Astrocyte (in vitro differentiated cells and primary cell): Measurements from ENCODE around the gene ZGPAT. TPM values are rescaled to one million over a fixed set of nuclear protein-coding genes. Genes with fewer than 3 reads are reported as not detected.

Experiments used
- DNase-seq: peaks from one replicate; pipeline ENCODE4 v3.0.0-alpha.2; 2010; ENCODE audit warnings: low read depth
- FAIRE-seq: peaks from 2 replicates; lab custom pipeline; 2011; peaks lifted over from hg19 to GRCh38; lab: Jason Lieb, UNC
- H2AFZ ChIP-seq: 2 replicates; pipeline ENCODE4 v1.6.0; 2012; ENCODE audit warnings: low read depth, low read length, inconsistent platforms
- H3K27ac ChIP-seq: 2 replicates; pipeline ENCODE4 v1.5.1; 2011; ENCODE audit warnings: low read depth, low read length, inconsistent platforms
- H3K27me3 ChIP-seq: 2 replicates; pipeline ENCODE4 v1.6.0; 2011; ENCODE audit warnings: low read length, inconsistent platforms; ENCODE audit not compliant: insufficient read depth
- H3K36me3 ChIP-seq: 2 replicates; pipeline ENCODE4 v1.5.1; 2011; ENCODE audit warnings: low read length, inconsistent platforms; ENCODE audit not compliant: insufficient read depth
- H3K4me1 ChIP-seq: 2 replicates; pipeline ENCODE4 v1.5.1; 2011; ENCODE audit warnings: low read length, inconsistent platforms; ENCODE audit not compliant: insufficient read depth
- H3K4me2 ChIP-seq: 2 replicates; pipeline ENCODE4 v1.6.0; 2012; ENCODE audit warnings: low read length, inconsistent platforms
- H3K4me3 ChIP-seq: 2 replicates; pipeline ENCODE4 v1.5.1; 2011; ENCODE audit warnings: low read depth, mild to moderate bottlenecking, low read length, inconsistent platforms; ENCODE audit not compliant: insufficient read depth
- H3K79me2 ChIP-seq: 2 replicates; pipeline ENCODE4 v1.6.0; 2012; ENCODE audit warnings: mild to moderate bottlenecking, low read length, inconsistent platforms; ENCODE audit not compliant: insufficient read depth
- H3K9ac ChIP-seq: 2 replicates; pipeline ENCODE4 v1.6.0; 2012; ENCODE audit warnings: mild to moderate bottlenecking, low read length, inconsistent platforms
- H3K9me3 ChIP-seq: 2 replicates; pipeline ENCODE4 v1.5.1; 2012; ENCODE audit warnings: low read depth, mild to moderate bottlenecking, low read length, inconsistent platforms; ENCODE audit not compliant: insufficient read depth
- H4K20me1 ChIP-seq: 2 replicates; pipeline ENCODE4 v1.6.0; 2012; ENCODE audit warnings: low read length, inconsistent platforms; ENCODE audit not compliant: insufficient read depth
- H3K27ac Mint-ChIP-seq: one replicate; pipeline ENCODE4 v1.8.0; 2021; ENCODE audit warnings: mild to moderate bottlenecking, mixed read lengths; ENCODE audit not compliant: unreplicated experiment
- H3K27me3 Mint-ChIP-seq: one replicate; pipeline ENCODE4 v1.8.0; 2021; ENCODE audit warnings: low read depth, mixed read lengths; ENCODE audit not compliant: unreplicated experiment
- H3K36me3 Mint-ChIP-seq: one replicate; pipeline ENCODE4 v1.8.0; 2021; ENCODE audit warnings: low read depth, mixed read lengths; ENCODE audit not compliant: unreplicated experiment
- H3K4me1 Mint-ChIP-seq: one replicate; pipeline ENCODE4 v1.8.0; 2021; ENCODE audit warnings: low read depth, mixed read lengths; ENCODE audit not compliant: unreplicated experiment
- H3K4me3 Mint-ChIP-seq: one replicate; pipeline ENCODE4 v1.8.0; 2021; ENCODE audit warnings: mild to moderate bottlenecking, moderate library complexity, mixed read lengths; ENCODE audit not compliant: unreplicated experiment
- H3K9me3 Mint-ChIP-seq: one replicate; pipeline ENCODE4 v1.8.0; 2021; ENCODE audit warnings: mild to moderate bottlenecking, mixed read lengths; ENCODE audit not compliant: unreplicated experiment
- EZH2 ChIP-seq: IDR thresholded peaks from 2 replicates; pipeline ENCODE4 v1.6.1; 2012; ENCODE audit warnings: mild to moderate bottlenecking, low read length, inconsistent platforms; ENCODE audit not compliant: insufficient read depth
- total RNA-seq: library from RNA; stranded (reverse); gene quantifications from 2 replicates; pipeline ENCODE4 v1.2.1, GENCODE V29; 2021
- TF ChIP-seq, protein P1 (sequence below): IDR thresholded peaks from 2 replicates; pipeline ENCODE4 v1.5.1; 2011; ENCODE audit warnings: low read depth, mild to moderate bottlenecking, inconsistent platforms, low read length, moderate library complexity; ENCODE audit not compliant: insufficient read depth

Gene ZGPAT
- total RNA-seq, 1 donor from 2014 or later = 24.8 TPM

GRCh38 chr20:63692436-63693082 is 15.3 kb upstream of the ZGPAT start:
- H3K36me3 Mint-ChIP-seq = peaks cover 3% of the 10 kb centered on the region
- H3K4me1 Mint-ChIP-seq = no peaks in the 10 kb centered on the region
- Histone ChIP-seq H3K79me2 (peaks cover 7% of the 10 kb centered on the region), H3K4me2 (no peak overlapping the region), H3K9me3 (no peaks in the 10 kb centered on the region), H3K27me3 (no peaks in the 10 kb centered on the region), H3K4me3 (no peak overlapping the region), H4K20me1 (no peaks in the 10 kb centered on the region), H2AFZ (no peak overlapping the region), H3K36me3 (no peaks in the 10 kb centered on the region), H3K9ac (no peak overlapping the region), H3K27ac (no peak overlapping the region), H3K4me1 (peaks cover 12% of the 10 kb centered on the region)
- H3K27me3 Mint-ChIP-seq = no peaks in the 10 kb centered on the region
- no peak for DNase-seq
- H3K27ac Mint-ChIP-seq = no peak overlapping the region
- H3K4me3 Mint-ChIP-seq = no peak overlapping the region
- no peak for FAIRE-seq
- no peaks in the 10 kb centered on the region for H3K9me3 Mint-ChIP-seq
- TF ChIP-seq, protein P1, sequence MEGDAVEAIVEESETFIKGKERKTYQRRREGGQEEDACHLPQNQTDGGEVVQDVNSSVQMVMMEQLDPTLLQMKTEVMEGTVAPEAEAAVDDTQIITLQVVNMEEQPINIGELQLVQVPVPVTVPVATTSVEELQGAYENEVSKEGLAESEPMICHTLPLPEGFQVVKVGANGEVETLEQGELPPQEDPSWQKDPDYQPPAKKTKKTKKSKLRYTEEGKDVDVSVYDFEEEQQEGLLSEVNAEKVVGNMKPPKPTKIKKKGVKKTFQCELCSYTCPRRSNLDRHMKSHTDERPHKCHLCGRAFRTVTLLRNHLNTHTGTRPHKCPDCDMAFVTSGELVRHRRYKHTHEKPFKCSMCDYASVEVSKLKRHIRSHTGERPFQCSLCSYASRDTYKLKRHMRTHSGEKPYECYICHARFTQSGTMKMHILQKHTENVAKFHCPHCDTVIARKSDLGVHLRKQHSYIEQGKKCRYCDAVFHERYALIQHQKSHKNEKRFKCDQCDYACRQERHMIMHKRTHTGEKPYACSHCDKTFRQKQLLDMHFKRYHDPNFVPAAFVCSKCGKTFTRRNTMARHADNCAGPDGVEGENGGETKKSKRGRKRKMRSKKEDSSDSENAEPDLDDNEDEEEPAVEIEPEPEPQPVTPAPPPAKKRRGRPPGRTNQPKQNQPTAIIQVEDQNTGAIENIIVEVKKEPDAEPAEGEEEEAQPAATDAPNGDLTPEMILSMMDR = no peak
- no peak for TF ChIP-seq EZH2

GRCh38 chr20:63693083-63693732 is 14.6 kb upstream of the ZGPAT start:
- Mint-ChIP-seq H3K4me1 (peaks cover 3% of the 10 kb centered on the region), H3K27ac (no peak overlapping the region), H3K9me3 (no peaks in the 10 kb centered on the region), H3K36me3 (peaks cover 3% of the 10 kb centered on the region), H3K4me3 (no peak overlapping the region), H3K27me3 (no peaks in the 10 kb centered on the region)
- no peak overlapping the region for H2AFZ ChIP-seq
- H3K4me2 ChIP-seq = no peak overlapping the region
- FAIRE-seq (no peak), DNase-seq (no peak)
- H3K4me3 ChIP-seq = no peak overlapping the region
- H3K79me2 ChIP-seq = peaks cover 9% of the 10 kb centered on the region
- H3K4me1 ChIP-seq = peaks cover 17% of the 10 kb centered on the region
- H3K9ac ChIP-seq = no peak overlapping the region
- no peaks in the 10 kb centered on the region for H3K27me3 ChIP-seq
- no peak overlapping the region for H3K27ac ChIP-seq
- no peaks in the 10 kb centered on the region for H4K20me1 ChIP-seq
- no peaks in the 10 kb centered on the region for H3K36me3 ChIP-seq
- no peak for TF ChIP-seq EZH2
- TF ChIP-seq, protein P1 = no peak
- no peaks in the 10 kb centered on the region for H3K9me3 ChIP-seq
